Keratinocyte (primary cell): ENCODE data around the gene CRTC1. TPM values are rescaled to one million over a fixed set of nuclear protein-coding genes. Genes with fewer than 3 reads are reported as not detected.

Source experiments
- DNase-seq: peaks from one replicate; pipeline ENCODE4 v3.0.0-alpha.2; 2011; ENCODE audit warnings: low read depth, missing footprints, low spot score
- FAIRE-seq: peaks from 2 replicates; lab custom pipeline; 2011; peaks lifted over from hg19 to GRCh38; lab: Jason Lieb, UNC
- H2AFZ ChIP-seq: 2 replicates; pipeline ENCODE4 v1.6.0; 2012; ENCODE audit warnings: low read length, control low read depth, inconsistent platforms; ENCODE audit not compliant: control insufficient read depth
- H3K27ac ChIP-seq: 2 replicates; pipeline ENCODE4 v1.5.1; 2011; ENCODE audit warnings: low read length; ENCODE audit not compliant: control insufficient read depth, insufficient read depth
- H3K27me3 ChIP-seq: 3 replicates; pipeline ENCODE4 v1.6.0; 2011; ENCODE audit warnings: low read length; ENCODE audit not compliant: control insufficient read depth, insufficient read depth; ENCODE audit errors: extremely low read depth
- H3K36me3 ChIP-seq, 2 experiments: 2 replicates in 1 of 2; 3 replicates in 1 of 2; pipeline ENCODE4 v1.5.1; 2011; ENCODE audit warnings: low read length in 2 of 2, mild to moderate bottlenecking in 1 of 2; ENCODE audit not compliant: control insufficient read depth in 2 of 2, insufficient read depth in 2 of 2; ENCODE audit errors: extremely low read depth in 1 of 2
- H3K4me1 ChIP-seq: 3 replicates; pipeline ENCODE4 v1.5.1; 2011; ENCODE audit warnings: low read length; ENCODE audit not compliant: control insufficient read depth, insufficient read depth; ENCODE audit errors: extremely low read depth
- H3K4me2 ChIP-seq: 3 replicates; pipeline ENCODE4 v1.6.0; 2011; ENCODE audit warnings: low read depth, low read length; ENCODE audit not compliant: control insufficient read depth, insufficient read depth; ENCODE audit errors: extremely low read depth
- H3K4me3 ChIP-seq, 3 experiments: fragments of 200-600 bp in 1 of 3; sonication (generic) in 1 of 3; 2 replicates in 2 of 3; 3 replicates in 1 of 3; pipeline ENCODE4 v1.5.1; 2011 to 2016; ENCODE audit warnings: low read length in 3 of 3, mild to moderate bottlenecking in 3 of 3, control low read depth in 2 of 3, inconsistent platforms in 1 of 3, low read depth in 1 of 3, mixed read lengths in 1 of 3, mixed run types in 1 of 3, moderate library complexity in 1 of 3; ENCODE audit not compliant: control insufficient read depth in 2 of 3, insufficient read depth in 2 of 3; ENCODE audit errors: extremely low read depth in 1 of 3
- H3K79me2 ChIP-seq: 2 replicates; pipeline ENCODE4 v1.6.0; 2012; ENCODE audit warnings: low read length; ENCODE audit not compliant: control insufficient read depth, insufficient read depth
- H3K9ac ChIP-seq: 3 replicates; pipeline ENCODE4 v1.6.0; 2011; ENCODE audit warnings: low read length; ENCODE audit not compliant: control insufficient read depth, insufficient read depth; ENCODE audit errors: extremely low read depth
- H3K9me1 ChIP-seq: 3 replicates; pipeline ENCODE4 v1.6.0; 2011; ENCODE audit warnings: low read length; ENCODE audit not compliant: control insufficient read depth, insufficient read depth; ENCODE audit errors: extremely low read depth
- H3K9me3 ChIP-seq: 2 replicates; pipeline ENCODE4 v1.5.1; 2012; ENCODE audit warnings: low read depth, low read length; ENCODE audit not compliant: control insufficient read depth
- H4K20me1 ChIP-seq: 3 replicates; pipeline ENCODE4 v1.6.0; 2011; ENCODE audit warnings: low read length; ENCODE audit not compliant: control insufficient read depth, insufficient read depth; ENCODE audit errors: extremely low read depth
- CTCF ChIP-seq, 3 experiments: IDR thresholded peaks in 1 of 3; conservative IDR thresholded peaks in 1 of 3; optimal IDR thresholded peaks in 1 of 3; 2 replicates in 2 of 3; 3 replicates in 1 of 3; pipeline versions ENCODE3 to v1.5.1; 2011; ENCODE audit warnings: low read length in 3 of 3, mild to moderate bottlenecking in 3 of 3, moderate library complexity in 2 of 3, control low read depth in 1 of 3, inconsistent platforms in 1 of 3; ENCODE audit not compliant: insufficient read depth in 2 of 3; ENCODE audit errors: extremely low read depth in 1 of 3
- EZH2 ChIP-seq: IDR thresholded peaks from one replicate; pipeline ENCODE4 v1.6.1; 2012; ENCODE audit warnings: inconsistent platforms, mild to moderate bottlenecking, low read length, moderate library complexity
- dilution Hi-C: fragments of 300-500 bp; cut with MboI; formaldehyde crosslinking; loops from one replicate; pipeline ENCODE4 v1.7.0; 2020; ENCODE audit warnings: low sequenced_read_pairs; ENCODE audit not compliant: extremely low pct_ligation_motif_present
- polyA plus RNA-seq, 5 experiments: library from polyadenylated mRNA; depleted of rRNA in 3 of 5; stranded (reverse) in 3 of 5; stranded (forward) in 1 of 5; unstranded in 1 of 5; fragments of >200 nt; gene quantifications; 1 replicate in 1 of 5; 2 replicates in 3 of 5; 3 replicates in 1 of 5; pipeline versions ENCODE4 v1.2.1 to v1.2.3, GENCODE V29; 2011 to 2012; ENCODE audit warnings: missing spikeins in 2 of 5, low read depth in 1 of 5, low replicate concordance in 1 of 5

The CRTC1 gene
- polyA plus RNA-seq, 1 donor (not counting 4 experiments of a cell fraction or from before 2014, with no cell fraction given): 0.54 TPM

- H3K4me2 ChIP-seq: no peak overlapping the region
Observed at GRCh38 chr19:18668744-18669523, 14.5 kb upstream of the CRTC1 start.

GRCh38 chr19:18669524-18669817, 14.0 kb upstream of the CRTC1 start:
- DNase-seq (no peak), FAIRE-seq (no peak)
- Histone ChIP-seq H3K9me3 (no peaks in the 10 kb centered on the region), H3K27ac (no peak overlapping the region), H3K9ac (no peak overlapping the region), H2AFZ (no peak overlapping the region), H3K9me1 (no peaks in the 10 kb centered on the region), H3K4me1 (no peaks in the 10 kb centered on the region), H4K20me1 (no peaks in the 10 kb centered on the region), H3K27me3 (no peaks in the 10 kb centered on the region), H3K79me2 (no peaks in the 10 kb centered on the region), H3K4me2 (no peak overlapping the region), H3K4me3 (no peak overlapping the region), H3K36me3 (peaks cover 0 to 6% of the 10 kb centered on the region in 2 experiments)
- TF ChIP-seq EZH2 (no peak), CTCF (optimal IDR thresholded peaks at IDR 0.05 in 1 of 3, IDR thresholded peaks at IDR 0.05 in 1 of 3, conservative IDR thresholded peaks at IDR 0.05 in 1 of 3; ENCODE audit: extremely low read depth in 1 of 3, insufficient read depth in 2 of 3, low read length in 3 of 3) (no peak)
- dilution Hi-C loops: no loop called here

More at GRCh38 chr19:18668744-18669523, 14.5 kb upstream of the CRTC1 start:
- H4K20me1 ChIP-seq: no peaks in the 10 kb centered on the region
- no peak overlapping the region for H3K27ac ChIP-seq
- H3K4me3 ChIP-seq: no peak overlapping the region
- H2AFZ ChIP-seq: no peak overlapping the region
- TF ChIP-seq CTCF (optimal IDR thresholded peaks at IDR 0.05 in 1 of 3, IDR thresholded peaks at IDR 0.05 in 1 of 3, conservative IDR thresholded peaks at IDR 0.05 in 1 of 3; ENCODE audit: extremely low read depth in 1 of 3, insufficient read depth in 2 of 3, low read length in 3 of 3) (no peak), EZH2 (no peak)
- dilution Hi-C loops: no loop called here
- no peaks in the 10 kb centered on the region for H3K9me1 ChIP-seq
- H3K9me3 ChIP-seq: no peaks in the 10 kb centered on the region
- H3K79me2 ChIP-seq: no peaks in the 10 kb centered on the region
- no peaks in the 10 kb centered on the region for H3K4me1 ChIP-seq
- no peak overlapping the region for H3K9ac ChIP-seq
- FAIRE-seq (no peak), DNase-seq (no peak)
- H3K27me3 ChIP-seq: no peaks in the 10 kb centered on the region
- peaks cover 0 to 6% of the 10 kb centered on the region in 2 experiments for H3K36me3 ChIP-seq
